SJSA1 (cell line): Measurements from ENCODE around the gene CYB5R3. TPM values are rescaled to one million over a fixed set of nuclear protein-coding genes. Genes with fewer than 3 reads are reported as not detected.
"Not testable (repeated sequence)": the region's sequence is repeated elsewhere in the genome, so short reads cannot be mapped to it uniquely, and the experiment has no call there.

Source experiments
- DNase-seq, 2 experiments: peaks; one replicate each; pipeline ENCODE4 v3.0.0-alpha.2; 2015 to 2020; ENCODE audit warnings: low spot score in 2 of 2, low read depth in 1 of 2
- H3K27ac ChIP-seq: fragments of 250-450 bp; sonication (Bioruptor Pico); 2 replicates; pipeline ENCODE4 v1.5.1; 2020; ENCODE audit warnings: mild to moderate bottlenecking, moderate library complexity
- H3K27me3 ChIP-seq: fragments of 250-450 bp; sonication (Bioruptor Pico); replicated peaks from 2 replicates; pipeline ENCODE4 v1.5.1; 2020; ENCODE audit warnings: mild to moderate bottlenecking, moderate library complexity
- H3K36me3 ChIP-seq: fragments of 250-450 bp; sonication (Bioruptor Pico); 2 replicates; pipeline ENCODE4 v1.5.1; 2020; ENCODE audit warnings: mild to moderate bottlenecking
- H3K4me1 ChIP-seq: fragments of 250-450 bp; sonication (Bioruptor Pico); replicated peaks from 2 replicates; pipeline ENCODE4 v1.6.1; 2021; ENCODE audit warnings: mild to moderate bottlenecking
- H3K4me3 ChIP-seq: fragments of 250-450 bp; sonication (Bioruptor Pico); 2 replicates; pipeline ENCODE4 v1.5.1; 2020; ENCODE audit warnings: mild to moderate bottlenecking
- H3K9me3 ChIP-seq: fragments of 250-450 bp; sonication (Bioruptor Pico); replicated peaks from 2 replicates; pipeline ENCODE4 v1.5.1; 2020; ENCODE audit warnings: mild to moderate bottlenecking
- total RNA-seq: library from RNA; depleted of rRNA; stranded (reverse); fragments of >200 nt; shearing (Covaris generic); gene quantifications from 2 replicates; pipeline ENCODE4 v1.2.3, GENCODE V29; 2014

Gene CYB5R3
- total RNA-seq, 1 experiment from 2014 or later = 149 TPM

GRCh38 chr22:42670046-42670445 is 20.9 kb upstream of the CYB5R3 start:
- H3K27me3 ChIP-seq = no peaks in the 10 kb centered on the region
- DNase-seq = no peak
- H3K36me3 ChIP-seq = no peaks in the 10 kb centered on the region
- H3K9me3 ChIP-seq = no peaks in the 10 kb centered on the region
- H3K4me1 ChIP-seq = peaks cover 22% of the 10 kb centered on the region
- no peak overlapping the region for H3K4me3 ChIP-seq
- H3K27ac ChIP-seq = no peak overlapping the region

GRCh38 chr22:42666393-42666792 is 17.2 kb upstream of the CYB5R3 start:
- DNase-seq, H3K27me3 ChIP-seq, H3K9me3 ChIP-seq, H3K27ac ChIP-seq, H3K4me3 ChIP-seq, H3K36me3 ChIP-seq: not testable (repeated sequence)
- peaks cover 25% of the 10 kb centered on the region for H3K4me1 ChIP-seq

- Histone ChIP-seq H3K4me3 (no peak overlapping the region), H3K27ac (no peak overlapping the region), H3K36me3 (no peaks in the 10 kb centered on the region), H3K9me3 (no peaks in the 10 kb centered on the region), H3K4me1 (peaks cover 13% of the 10 kb centered on the region), H3K27me3 (no peaks in the 10 kb centered on the region)
- no peak for DNase-seq
These were observed 16.0 kb upstream of the CYB5R3 start for GRCh38 chr22:42664976-42665831.

- Histone ChIP-seq H3K9me3 (no peaks in the 10 kb centered on the region), H3K4me3 (peak overlapping the region; percentile 36), H3K36me3 (no peaks in the 10 kb centered on the region), H3K27ac (no peak overlapping the region; the same call in 1 of the 2 replicates), H3K27me3 (no peaks in the 10 kb centered on the region), H3K4me1 (peaks cover 7% of the 10 kb centered on the region)
- DNase-seq = peak; percentile 75 to 79
These were observed 13.0 kb upstream of the CYB5R3 start for GRCh38 chr22:42661985-42662831.

- no peaks in the 10 kb centered on the region for H3K36me3 ChIP-seq
- H3K4me1 ChIP-seq = no peaks in the 10 kb centered on the region
- no peak overlapping the region for H3K27ac ChIP-seq
- H3K4me3 ChIP-seq = no peak overlapping the region
- H3K27me3 ChIP-seq = no peaks in the 10 kb centered on the region
- no peaks in the 10 kb centered on the region for H3K9me3 ChIP-seq
- DNase-seq = no peak
These were observed 7.4 kb upstream of the CYB5R3 start for GRCh38 chr22:42656578-42656977.

- H3K27ac ChIP-seq = no peak overlapping the region
- no peaks in the 10 kb centered on the region for H3K9me3 ChIP-seq
- DNase-seq = no peak
- H3K36me3 ChIP-seq = no peaks in the 10 kb centered on the region
- no peak overlapping the region for H3K4me3 ChIP-seq
- no peaks in the 10 kb centered on the region for H3K27me3 ChIP-seq
- H3K4me1 ChIP-seq = peaks cover 5% of the 10 kb centered on the region; the same call in 1 of the 2 replicates
These were observed 6.5 kb upstream of the CYB5R3 start for GRCh38 chr22:42655693-42656092.

GRCh38 chr22:42654436-42655073 is 5.4 kb upstream of the CYB5R3 start:
- H3K4me1 ChIP-seq = peaks cover 8% of the 10 kb centered on the region
- H3K27me3 ChIP-seq = no peaks in the 10 kb centered on the region
- H3K27ac ChIP-seq = no peak overlapping the region
- no peak overlapping the region for H3K4me3 ChIP-seq
- no peaks in the 10 kb centered on the region for H3K36me3 ChIP-seq
- no peak for DNase-seq
- H3K9me3 ChIP-seq = no peaks in the 10 kb centered on the region

GRCh38 chr22:42653999-42654398 is 4.8 kb upstream of the CYB5R3 start:
- no peaks in the 10 kb centered on the region for H3K27me3 ChIP-seq
- H3K4me3 ChIP-seq = no peak overlapping the region
- no peak for DNase-seq
- peaks cover 10% of the 10 kb centered on the region for H3K4me1 ChIP-seq
- peaks cover under 1% of the 10 kb centered on the region; the same call in 1 of the 2 replicates for H3K36me3 ChIP-seq
- H3K9me3 ChIP-seq = no peaks in the 10 kb centered on the region
- H3K27ac ChIP-seq = no peak overlapping the region

GRCh38 chr22:42651134-42651533 is 1.9 kb upstream of the CYB5R3 start:
- peak in 1 of 2 experiments; percentile 62 for DNase-seq
- H3K4me3 ChIP-seq = no peak overlapping the region
- H3K36me3 ChIP-seq = peaks cover 21% of the 10 kb centered on the region

GRCh38 chr22:42648368-42649245 is 585 bp downstream of the CYB5R3 start:
- DNase-seq = peak in 1 of 2 experiments; percentile 50
- peaks cover 40% of the 10 kb centered on the region for H3K36me3 ChIP-seq
- H3K27ac ChIP-seq = peak overlapping the region; percentile 83
- H3K4me1 ChIP-seq = peaks cover 58% of the 10 kb centered on the region
- peak overlapping the region; percentile 97 for H3K4me3 ChIP-seq
- 0 out of 2 replicates have a peak, but pooled peaks cover 4% of the 10 kb centered on the region for H3K9me3 ChIP-seq
- no peaks in the 10 kb centered on the region for H3K27me3 ChIP-seq

More at GRCh38 chr22:42651134-42651533, 1.9 kb upstream of the CYB5R3 start:
- Histone ChIP-seq H3K9me3 (0 out of 2 replicates have a peak, but pooled peaks cover 4% of the 10 kb centered on the region), H3K27ac (no peak overlapping the region), H3K4me1 (peaks cover 32% of the 10 kb centered on the region), H3K27me3 (no peaks in the 10 kb centered on the region)

GRCh38 chr22:42648017-42648367 is 1.2 kb downstream of the CYB5R3 start:
- no peak for DNase-seq
- Histone ChIP-seq H3K36me3 (peaks cover 40% of the 10 kb centered on the region), H3K9me3 (0 out of 2 replicates have a peak, but pooled peaks cover 4% of the 10 kb centered on the region), H3K27me3 (no peaks in the 10 kb centered on the region), H3K27ac (peak overlapping the region; percentile 83), H3K4me3 (peak overlapping the region; percentile 97), H3K4me1 (peaks cover 59% of the 10 kb centered on the region)

- no peak for DNase-seq
- H3K4me3 ChIP-seq = no peak overlapping the region
- peaks cover 59% of the 10 kb centered on the region for H3K4me1 ChIP-seq
- no peak overlapping the region for H3K27ac ChIP-seq
- no peaks in the 10 kb centered on the region for H3K27me3 ChIP-seq
- peaks cover 40% of the 10 kb centered on the region for H3K36me3 ChIP-seq
- H3K9me3 ChIP-seq = 0 out of 2 replicates have a peak, but pooled peaks cover 4% of the 10 kb centered on the region
These were observed 2.3 kb downstream of the CYB5R3 start for GRCh38 chr22:42646569-42647525.
